ENCODE results near the gene CALHM1. TPM values are rescaled to one million over a fixed set of nuclear protein-coding genes. Genes with fewer than 3 reads are reported as not detected.
"Not testable (repeated sequence)": the region's sequence is repeated elsewhere in the genome, so short reads cannot be mapped to it uniquely, and the experiment has no call there.

Gene CALHM1
- total RNA-seq, 1 donor from 2014 or later = not detected

- DNase-seq (ENCODE audit: low read depth) = not testable (repeated sequence)
These were observed 28.1 kb upstream of the CALHM1 start for GRCh38 chr10:103486635-103487409.

- peak; percentile 72 for DNase-seq (ENCODE audit: low read depth)
These were observed 23.4 kb upstream of the CALHM1 start for GRCh38 chr10:103481974-103482531.

- no peak for DNase-seq (ENCODE audit: low read depth)
These were observed 21.8 kb upstream of the CALHM1 start for GRCh38 chr10:103480521-103480920.

- DNase-seq (ENCODE audit: low read depth) = peak; percentile 34
These were observed 20.4 kb upstream of the CALHM1 start, which contains the start of gene CALHM3 for GRCh38 chr10:103479135-103479534. Gene CALHM3, minus strand, starts transcription at chr10:103479240. Its CDS starts 208 bp downstream, at chr10:103479032.

GRCh38 chr10:103478671-103479070 is 20.0 kb upstream of the CALHM1 start:
- no peak for DNase-seq (ENCODE audit: low read depth)

GRCh38 chr10:103476046-103476768 is 17.5 kb upstream of the CALHM1 start:
- DNase-seq (ENCODE audit: low read depth) = no peak

GRCh38 chr10:103475437-103475836 is 16.7 kb upstream of the CALHM1 start:
- DNase-seq (ENCODE audit: low read depth) = no peak

- DNase-seq (ENCODE audit: low read depth) = no peak
These were observed 15.4 kb upstream of the CALHM1 start for GRCh38 chr10:103474077-103474476.

- no peak for DNase-seq (ENCODE audit: low read depth)
These were observed 14.6 kb upstream of the CALHM1 start for GRCh38 chr10:103473261-103473671.

- DNase-seq (ENCODE audit: low read depth) = no peak
These were observed 13.3 kb upstream of the CALHM1 start for GRCh38 chr10:103472005-103472404.

- no peak for DNase-seq (ENCODE audit: low read depth)
These were observed 12.3 kb upstream of the CALHM1 start for GRCh38 chr10:103470761-103471653.

- DNase-seq (ENCODE audit: low read depth) = no peak
These were observed 10.5 kb upstream of the CALHM1 start for GRCh38 chr10:103469201-103469600.

- DNase-seq (ENCODE audit: low read depth) = no peak
These were observed 8.7 kb upstream of the CALHM1 start for GRCh38 chr10:103467406-103467805.

GRCh38 chr10:103466734-103467133 is 8.0 kb upstream of the CALHM1 start:
- DNase-seq (ENCODE audit: low read depth) = peak; percentile 42

GRCh38 chr10:103465411-103466179 is 6.9 kb upstream of the CALHM1 start:
- DNase-seq (ENCODE audit: low read depth) = no peak

- DNase-seq (ENCODE audit: low read depth) = peak; percentile 49
These were observed 4.8 kb upstream of the CALHM1 start for GRCh38 chr10:103463499-103463898.

- DNase-seq (ENCODE audit: low read depth) = no peak
These were observed 915 bp upstream of the CALHM1 start for GRCh38 chr10:103459615-103460014.

GRCh38 chr10:103457896-103458583 is 660 bp downstream of the CALHM1 start:
- no peak for DNase-seq (ENCODE audit: low read depth)

- DNase-seq (ENCODE audit: low read depth) = no peak
These were observed 1.5 kb downstream of the CALHM1 start for GRCh38 chr10:103457176-103457712.

GRCh38 chr10:103456074-103456660 is 2.5 kb downstream of the CALHM1 start:
- DNase-seq (ENCODE audit: low read depth) = no peak
